Karpas-422 (cell line): ENCODE measurements around the gene TXNDC12. TPM values are rescaled to one million over a fixed set of nuclear protein-coding genes. Genes with fewer than 3 reads are reported as not detected.
"Not testable (repeated sequence)": the region's sequence is repeated elsewhere in the genome, so short reads cannot be mapped to it uniquely, and the experiment has no call there.

Source experiments
- DNase-seq: peaks from one replicate; pipeline ENCODE4 v3.0.0-alpha.2; 2015
- H2AFZ ChIP-seq: fragments of 200-600 bp; sonication (generic); 2 replicates; pipeline ENCODE4 v1.6.1; 2014; ENCODE audit warnings: antibody characterized with exemption, low read length, mixed read lengths
- H3K27ac ChIP-seq: fragments of 200-600 bp; sonication (generic); 2 replicates; pipeline ENCODE4 v1.5.1; 2014; ENCODE audit warnings: mild to moderate bottlenecking, low read length, moderate library complexity
- H3K27me3 ChIP-seq: fragments of 200-600 bp; sonication (generic); 2 replicates; pipeline ENCODE4 v1.6.1; 2014; ENCODE audit warnings: low read length, mixed read lengths
- H3K36me3 ChIP-seq: fragments of 200-600 bp; sonication (generic); 2 replicates; pipeline ENCODE4 v1.6.1; 2014; ENCODE audit warnings: low read length, mixed read lengths; ENCODE audit not compliant: insufficient read depth
- H3K4me1 ChIP-seq: fragments of 200-600 bp; sonication (generic); 2 replicates; pipeline ENCODE4 v1.6.1; 2014; ENCODE audit warnings: mild to moderate bottlenecking, low read length, mixed read lengths
- H3K4me2 ChIP-seq: fragments of 200-600 bp; sonication (generic); 2 replicates; pipeline ENCODE4 v1.6.1; 2014; ENCODE audit warnings: low read length, low read depth, mild to moderate bottlenecking; ENCODE audit not compliant: poor library complexity, severe bottlenecking
- H3K4me3 ChIP-seq: fragments of 200-600 bp; sonication (generic); 2 replicates; pipeline ENCODE4 v1.5.1; 2014; ENCODE audit warnings: mild to moderate bottlenecking, antibody characterized with exemption, low read length, mixed read lengths
- H3K79me2 ChIP-seq: fragments of 200-600 bp; sonication (generic); 2 replicates; pipeline ENCODE4 v1.6.1; 2014; ENCODE audit warnings: mild to moderate bottlenecking, low read length, mixed read lengths
- H3K9ac ChIP-seq: fragments of 200-600 bp; sonication (generic); 2 replicates; pipeline ENCODE4 v1.6.0; 2014; ENCODE audit warnings: low read length
- H3K9me2 ChIP-seq: fragments of 200-600 bp; sonication (generic), shearing (Covaris generic); replicated peaks from 2 replicates; pipeline ENCODE4 v1.6.0; 2014; ENCODE audit warnings: mild to moderate bottlenecking, low read length, moderate library complexity; ENCODE audit not compliant: insufficient read depth
- H3K9me3 ChIP-seq: fragments of 300-700, 200-600 bp; sonication (generic); 2 replicates; pipeline ENCODE4 v1.6.1; 2014; ENCODE audit warnings: low read length, mixed read lengths
- H4K20me1 ChIP-seq: fragments of 200-600 bp; sonication (generic); 2 replicates; pipeline ENCODE4 v1.6.1; 2014; ENCODE audit warnings: mild to moderate bottlenecking, antibody characterized with exemption, low read length, low read depth; ENCODE audit not compliant: insufficient read depth
- total RNA-seq: library from RNA; depleted of rRNA; stranded (reverse); fragments of >200 nt; shearing (Covaris generic); gene quantifications from 2 replicates; pipeline ENCODE4 v1.2.3, GENCODE V29; 2014; ENCODE audit warnings: low replicate concordance

The TXNDC12 gene
- total RNA-seq, 1 experiment from 2014 or later: 39.2 TPM

DNA sequence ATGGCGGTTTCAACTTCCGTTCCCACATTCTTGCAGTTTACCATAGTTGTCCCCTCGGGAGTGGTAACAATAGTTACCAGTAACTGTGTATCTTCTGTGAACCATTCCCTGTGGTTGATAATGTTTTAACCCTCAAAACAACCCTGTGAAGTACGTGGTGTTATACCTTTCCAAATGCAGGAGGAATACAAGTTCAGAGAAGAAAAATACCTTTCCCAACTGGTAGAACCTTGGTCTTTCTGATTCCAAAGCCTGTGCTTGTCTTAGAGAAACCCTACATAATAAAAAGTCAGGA, 1.9 kb upstream of the TXNDC12 start:
- Histone ChIP-seq H3K4me3 (peak overlapping the region; percentile 91), H3K9me2 (no peaks in the 10 kb centered on the region), H3K79me2 (peaks cover 93% of the 10 kb centered on the region), H3K27me3 (no peaks in the 10 kb centered on the region), H3K27ac (peak overlapping the region; percentile 60), H4K20me1 (peaks cover 8% of the 10 kb centered on the region; the same call in 1 of the 2 replicates), H3K9ac (peak overlapping the region; percentile 91), H3K9me3 (no peaks in the 10 kb centered on the region), H2AFZ (no peak overlapping the region; the same call in 1 of the 2 replicates), H3K4me1 (peaks cover 30% of the 10 kb centered on the region), H3K4me2 (peak overlapping the region; percentile 84), H3K36me3 (peaks cover 16% of the 10 kb centered on the region; the same call in 1 of the 2 replicates)
- no peak for DNase-seq

DNA sequence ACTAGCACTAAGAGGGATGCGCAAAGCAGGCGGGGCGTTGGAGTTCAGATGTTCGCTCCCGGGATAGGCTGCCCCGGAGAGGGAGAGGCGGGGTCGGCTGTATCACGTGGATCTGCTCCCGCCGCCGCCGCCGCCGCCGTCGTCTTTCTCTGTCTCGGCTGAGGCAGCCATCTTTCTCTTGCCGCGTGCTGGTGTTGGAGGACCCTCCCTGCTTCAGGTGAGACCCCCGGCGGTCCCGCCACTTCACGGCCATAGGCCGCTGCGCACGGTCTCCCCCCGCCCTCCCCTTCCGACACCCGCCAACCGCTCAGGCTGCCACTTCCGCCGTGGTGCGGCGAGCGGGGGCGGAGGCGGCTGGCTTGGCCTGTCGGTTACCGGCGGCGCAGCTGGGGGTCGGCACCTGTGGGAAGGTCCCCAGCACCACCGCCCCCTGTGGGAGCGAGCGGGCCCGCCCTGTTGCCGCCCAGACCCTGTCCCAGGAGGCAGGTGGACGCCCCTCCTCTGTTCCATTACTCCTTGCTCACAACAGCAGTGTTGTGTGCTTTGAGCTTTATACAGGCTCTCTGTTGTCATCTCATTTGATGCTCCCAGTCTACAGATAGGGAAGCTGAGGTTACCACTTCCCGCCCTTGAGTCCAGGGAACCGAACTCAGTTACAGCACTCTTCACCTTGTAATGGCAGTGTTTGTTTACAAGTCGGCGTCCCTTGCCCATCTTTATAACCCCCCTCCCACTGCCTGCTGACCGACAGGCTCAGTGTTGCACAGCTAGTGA, 1.4 kb upstream of the TXNDC12 start, which contains the start of gene BTF3L4:
TSS of gene BTF3L4 (plus strand) at position 133 of the 774 bp plus-strand sequence. CDS start 3,553 bp downstream, outside the sequence.
- H2AFZ ChIP-seq: peak within 1 kb of the TSS; percentile 2
- no peaks in the 10 kb centered on the region for H3K27me3 ChIP-seq
- H3K27ac ChIP-seq: peak within 1 kb of the TSS; percentile 88
- H3K9me2 ChIP-seq: no peaks in the 10 kb centered on the region
- H3K79me2 ChIP-seq: peaks cover 96% of the 10 kb centered on the region
- peaks cover 30% of the 10 kb centered on the region for H3K4me1 ChIP-seq
- DNase-seq: peak; percentile 98
- peaks cover 16% of the 10 kb centered on the region; the same call in 1 of the 2 replicates for H3K36me3 ChIP-seq
- no peaks in the 10 kb centered on the region for H3K9me3 ChIP-seq
- peak within 1 kb of the TSS; percentile 91 for H3K9ac ChIP-seq
- H3K4me2 ChIP-seq: peak within 1 kb of the TSS; percentile 95
- peaks cover 8% of the 10 kb centered on the region; the same call in 1 of the 2 replicates for H4K20me1 ChIP-seq
- peak within 1 kb of the TSS; percentile 91 for H3K4me3 ChIP-seq

GRCh38 chr1:52055866-52056162, 823 bp upstream of the TXNDC12 start:
- Histone ChIP-seq H2AFZ (peak overlapping the region; percentile 2; the same call in 1 of the 2 replicates), H3K4me2 (peak overlapping the region; percentile 95), H3K9me2 (no peaks in the 10 kb centered on the region), H3K36me3 (peaks cover 16% of the 10 kb centered on the region; the same call in 1 of the 2 replicates), H3K79me2 (peaks cover 95% of the 10 kb centered on the region), H3K4me1 (peaks cover 30% of the 10 kb centered on the region), H3K9ac (peak overlapping the region; percentile 91), H4K20me1 (peaks cover 8% of the 10 kb centered on the region; the same call in 1 of the 2 replicates), H3K4me3 (peak overlapping the region; percentile 91), H3K9me3 (no peaks in the 10 kb centered on the region), H3K27ac (peak overlapping the region; percentile 88), H3K27me3 (no peaks in the 10 kb centered on the region)
- no peak for DNase-seq

DNA sequence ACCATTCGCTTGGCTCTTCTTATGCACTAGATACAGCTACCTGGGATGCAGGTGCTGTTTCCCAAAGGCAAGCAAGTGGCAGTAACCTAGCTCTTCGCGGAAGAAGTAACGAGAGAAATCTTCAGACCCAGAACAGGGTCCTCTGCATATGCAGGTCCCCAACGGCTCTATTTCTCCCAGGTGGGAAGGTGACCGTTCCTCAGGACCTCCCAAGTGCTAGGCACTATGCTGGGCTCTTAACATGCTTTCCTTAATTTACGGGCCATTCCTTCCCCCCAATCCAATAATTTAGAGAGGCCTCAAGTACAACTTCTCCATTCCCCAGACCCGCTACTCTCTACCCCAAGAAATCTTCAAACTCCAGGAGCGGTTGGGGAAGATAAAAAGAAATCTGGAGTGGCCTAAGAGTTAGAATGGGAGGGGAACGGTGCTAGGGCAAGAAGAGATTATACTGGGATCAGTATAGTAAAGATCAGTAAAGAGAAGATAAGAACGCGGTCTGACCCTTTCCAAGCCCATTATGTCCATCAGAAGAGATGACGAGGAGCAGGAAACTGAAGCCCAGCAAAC, 410 bp downstream of the TXNDC12 start:
- Histone ChIP-seq H3K36me3 (peaks cover 13% of the 10 kb centered on the region), H2AFZ (0 out of 2 replicates have a peak overlapping the region, but pooled peaks have one; percentile 2), H3K27ac (peak overlapping the region; percentile 88; the same call in 1 of the 2 replicates), H3K9ac (peak overlapping the region; percentile 91), H3K9me3 (no peaks in the 10 kb centered on the region), H3K4me2 (peak overlapping the region; percentile 95), H4K20me1 (peaks cover 8% of the 10 kb centered on the region; the same call in 1 of the 2 replicates), H3K4me1 (peaks cover 30% of the 10 kb centered on the region), H3K4me3 (peak overlapping the region; percentile 91), H3K27me3 (no peaks in the 10 kb centered on the region), H3K79me2 (peaks cover 94% of the 10 kb centered on the region), H3K9me2 (no peaks in the 10 kb centered on the region)
- no peak for DNase-seq

DNA sequence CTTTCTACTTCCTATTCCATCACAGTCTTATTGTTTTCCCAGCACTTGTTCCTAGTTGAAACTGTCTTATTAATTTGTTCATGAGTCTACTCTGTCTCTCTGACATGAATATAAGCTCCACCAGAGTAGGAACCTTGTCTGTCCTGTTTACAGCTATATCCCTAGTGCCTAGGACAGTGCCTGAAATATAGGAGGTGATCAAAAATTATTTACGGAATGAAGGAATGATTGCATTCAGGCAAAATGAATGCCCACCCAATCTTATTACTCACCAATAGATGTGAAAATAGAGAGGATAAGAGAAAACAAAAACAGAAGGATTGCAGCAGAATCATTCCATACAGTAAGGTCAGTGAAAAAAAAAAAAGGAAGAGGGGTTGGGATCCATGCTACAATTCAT, 1.1 kb downstream of the TXNDC12 start:
- Histone ChIP-seq H4K20me1 (peaks cover 8% of the 10 kb centered on the region; the same call in 1 of the 2 replicates), H3K4me3 (peak overlapping the region; percentile 91), H3K36me3 (peaks cover 18% of the 10 kb centered on the region), H3K4me2 (peak overlapping the region; percentile 95), H3K27ac (no peak overlapping the region), H3K27me3 (no peaks in the 10 kb centered on the region), H3K79me2 (peaks cover 94% of the 10 kb centered on the region), H2AFZ (no peak overlapping the region), H3K9me3 (no peaks in the 10 kb centered on the region; the same call in 1 of the 2 replicates), H3K4me1 (peaks cover 26% of the 10 kb centered on the region), H3K9ac (peak overlapping the region; percentile 91), H3K9me2 (no peaks in the 10 kb centered on the region)
- no peak for DNase-seq

- H3K9ac ChIP-seq, H3K4me3 ChIP-seq, H3K9me2 ChIP-seq, H3K27ac ChIP-seq, H3K27me3 ChIP-seq, H3K4me2 ChIP-seq, H3K9me3 ChIP-seq, DNase-seq, H4K20me1 ChIP-seq, H2AFZ ChIP-seq: not testable (repeated sequence)
- Histone ChIP-seq H3K4me1 (peaks cover 15% of the 10 kb centered on the region), H3K36me3 (peaks cover 26% of the 10 kb centered on the region), H3K79me2 (peaks cover 94% of the 10 kb centered on the region)
Observed at GRCh38 chr1:52049337-52049736, 5.7 kb downstream of the TXNDC12 start.

- H2AFZ ChIP-seq, H3K4me2 ChIP-seq, H3K4me1 ChIP-seq, H3K9me3 ChIP-seq, DNase-seq, H3K27me3 ChIP-seq, H3K9me2 ChIP-seq, H4K20me1 ChIP-seq, H3K27ac ChIP-seq, H3K4me3 ChIP-seq, H3K9ac ChIP-seq: not testable (repeated sequence)
- peaks cover 88% of the 10 kb centered on the region for H3K79me2 ChIP-seq
- H3K36me3 ChIP-seq: peaks cover 28% of the 10 kb centered on the region
Observed at GRCh38 chr1:52045666-52046195, 9.3 kb downstream of the TXNDC12 start.

GRCh38 chr1:52045236-52045635, 9.8 kb downstream of the TXNDC12 start:
- H3K9me3 ChIP-seq: peaks cover 4% of the 10 kb centered on the region; the same call in 1 of the 2 replicates
- H3K4me1 ChIP-seq: peaks cover 6% of the 10 kb centered on the region; the same call in 1 of the 2 replicates
- no peak for DNase-seq
- H3K9ac ChIP-seq: no peak overlapping the region
- no peaks in the 10 kb centered on the region for H3K9me2 ChIP-seq
- peaks cover 23% of the 10 kb centered on the region for H3K36me3 ChIP-seq
- peaks cover 83% of the 10 kb centered on the region for H3K79me2 ChIP-seq
- H3K27me3 ChIP-seq: no peaks in the 10 kb centered on the region
- no peak overlapping the region for H3K4me2 ChIP-seq
- no peaks in the 10 kb centered on the region for H4K20me1 ChIP-seq
- H3K27ac ChIP-seq: no peak overlapping the region
- no peak overlapping the region for H3K4me3 ChIP-seq
- H2AFZ ChIP-seq: no peak overlapping the region
